CD4-positive, alpha-beta T cell treated with Interleukin-12 subunit alpha and Interleukin-12 subunit beta, for 1 hour (primary cell): ENCODE measurements around the gene KCND1.

Experiments used
- DNase-seq: peaks from one replicate; pipeline ENCODE4 v3.0.0-alpha.2; 2020

KCND1 gene

GRCh38 chrX:48937054-48937907 lies 34.4 kb downstream of the KCND1 start:
- DNase-seq = peak; percentile 91

- DNase-seq = no peak
These were observed 35.1 kb downstream of the KCND1 start for GRCh38 chrX:48936429-48937053.

- no peak for DNase-seq
These were observed 36.4 kb downstream of the KCND1 start for GRCh38 chrX:48935301-48935670.

GRCh38 chrX:48934581-48935300 lies 36.9 kb downstream of the KCND1 start:
- peak; percentile 77 for DNase-seq

- DNase-seq = no peak
These were observed 37.9 kb downstream of the KCND1 start for GRCh38 chrX:48933757-48934156.

- DNase-seq = no peak
These were observed 43.8 kb downstream of the KCND1 start for GRCh38 chrX:48927736-48928382.

GRCh38 chrX:48927123-48927522 lies 44.5 kb downstream of the KCND1 start:
- no peak for DNase-seq

- DNase-seq = no peak
These were observed 47.4 kb downstream of the KCND1 start for GRCh38 chrX:48924270-48924669.

- no peak for DNase-seq
These were observed 47.9 kb downstream of the KCND1 start for GRCh38 chrX:48923771-48924170.

GRCh38 chrX:48920718-48921104 lies 50.9 kb downstream of the KCND1 start:
- no peak for DNase-seq

GRCh38 chrX:48919947-48920717 lies 51.5 kb downstream of the KCND1 start:
- DNase-seq = peak; percentile 51

GRCh38 chrX:48919360-48919841 lies 52.2 kb downstream of the KCND1 start:
- DNase-seq = peak; percentile 56

- peak; percentile 95 for DNase-seq
These were observed 52.9 kb downstream of the KCND1 start, which contains the start of gene PIM2 for GRCh38 chrX:48918643-48919340. PIM2 (minus strand) TSS chrX:48919024; CDS start chrX:48918834, 190 bp downstream.

GRCh38 chrX:48918301-48918642 lies 53.4 kb downstream of the KCND1 start:
- DNase-seq = no peak

- peak; percentile 92 for DNase-seq
These were observed 54.3 kb downstream of the KCND1 start for GRCh38 chrX:48917139-48918001.

- DNase-seq = no peak
These were observed 56.8 kb downstream of the KCND1 start for GRCh38 chrX:48914593-48915493.

- no peak for DNase-seq
These were observed 57.9 kb downstream of the KCND1 start for GRCh38 chrX:48913605-48914366.

- peak; percentile 90 for DNase-seq
These were observed 60.0 kb downstream of the KCND1 start, which contains the start of gene SLC35A2 for GRCh38 chrX:48911412-48912182. SLC35A2 (minus strand) TSS chrX:48911646; CDS start chrX:48911636, 10 bp downstream.
